HepG2 (cell line): ENCODE measurements around the gene CPEB3. TPM values are rescaled to one million over a fixed set of nuclear protein-coding genes. Genes with fewer than 3 reads are reported as not detected.

Source experiments
- IRX3 ChIP-seq: sonication (generic); formaldehyde crosslinking; IDR thresholded peaks from 2 replicates; pipeline ENCODE4 v1.8.1; 2023; ENCODE audit warnings: mild to moderate bottlenecking, low read depth, missing genetic modification reagents, borderline replicate concordance
- ISL2 ChIP-seq: sonication (generic); formaldehyde crosslinking; IDR thresholded peaks from 2 replicates; pipeline ENCODE4 v1.5.0; 2020; ENCODE audit warnings: missing genetic modification reagents
- MAZ ChIP-seq, 2 experiments: sonication (generic) in 1 of 2; formaldehyde crosslinking in 1 of 2; IDR thresholded peaks; 2 replicates each; pipeline versions ENCODE4 v1.5.0 to v1.6.1; 2012 to 2020; ENCODE audit warnings: low read depth in 2 of 2, mild to moderate bottlenecking in 2 of 2, borderline replicate concordance in 1 of 2, improper control_type of control experiment in 1 of 2, low read length in 1 of 2, missing genetic modification reagents in 1 of 2, moderate library complexity in 1 of 2
- MXD4 ChIP-seq: IDR thresholded peaks from 2 replicates; pipeline ENCODE4 v1.6.1; 2016; ENCODE audit warnings: mild to moderate bottlenecking, missing biosample characterization, missing genetic modification reagents
- PITX1 ChIP-seq: sonication (generic); formaldehyde crosslinking; IDR thresholded peaks from 2 replicates; pipeline ENCODE4 v1.5.1; 2020; ENCODE audit warnings: mild to moderate bottlenecking, missing genetic modification reagents
- RXRB ChIP-seq: IDR thresholded peaks from 2 replicates; pipeline ENCODE4 v1.6.1; 2016; ENCODE audit warnings: borderline replicate concordance, missing genetic modification reagents, missing compliant biosample characterization
- TEF ChIP-seq: sonication (generic); formaldehyde crosslinking; IDR thresholded peaks from 2 replicates; pipeline ENCODE4 v1.5.0; 2020; ENCODE audit warnings: missing genetic modification reagents
- ZBTB1 ChIP-seq: sonication (generic); formaldehyde crosslinking; IDR thresholded peaks from 2 replicates; pipeline ENCODE4 v1.4.0; 2020; ENCODE audit warnings: missing genetic modification reagents, borderline replicate concordance
- ZNF17 ChIP-seq: sonication (generic); formaldehyde crosslinking; IDR thresholded peaks from 2 replicates; pipeline ENCODE4 v1.5.0; 2020; ENCODE audit warnings: mild to moderate bottlenecking, missing genetic modification reagents
- ZNF274 ChIP-seq: sonication (generic); formaldehyde crosslinking; IDR thresholded peaks from 2 replicates; pipeline ENCODE4 v1.5.1; 2020; ENCODE audit warnings: mild to moderate bottlenecking, missing genetic modification reagents
- ZNF367 ChIP-seq: sonication (generic); formaldehyde crosslinking; IDR thresholded peaks from 2 replicates; pipeline ENCODE4 v1.4.0; 2020; ENCODE audit warnings: missing genetic modification reagents, borderline replicate concordance
- ZNF441 ChIP-seq: sonication (generic); formaldehyde crosslinking; IDR thresholded peaks from 2 replicates; pipeline ENCODE4 v1.7.0; 2021; ENCODE audit warnings: missing genetic modification reagents, borderline replicate concordance
- ZNF737 ChIP-seq: sonication (generic); formaldehyde crosslinking; IDR thresholded peaks from 2 replicates; pipeline ENCODE4 v1.5.0; 2020; ENCODE audit warnings: missing genetic modification reagents, mild to moderate bottlenecking, borderline replicate concordance
- ZUFSP ChIP-seq: sonication (generic); formaldehyde crosslinking; IDR thresholded peaks from 2 replicates; pipeline ENCODE4 v1.9.0; 2021; ENCODE audit warnings: missing genetic modification reagents, mild to moderate bottlenecking, borderline replicate concordance
- polyA plus RNA-seq, 8 experiments: library from polyadenylated mRNA; depleted of rRNA in 3 of 8; stranded (reverse) in 7 of 8; unstranded in 1 of 8; fragments of >200 nt; fragmentation: Illumina TruSeq in 4 of 8; extraction: Trizol in 4 of 8; gene quantifications; 2 replicates each; pipeline versions ENCODE4 v1.2.1 to v1.2.3, GENCODE V29; 2011 to 2016; ENCODE audit warnings: low read depth in 4 of 8, missing spikeins in 1 of 8, mixed read lengths in 1 of 8; ENCODE audit not compliant: insufficient read depth in 1 of 8
- total RNA-seq, 5 experiments: library from RNA; depleted of rRNA; stranded (reverse); fragments of >200 nt; fragmentation: Illumina TruSeq; extraction: Trizol; gene quantifications; 2 replicates each; pipeline ENCODE4 v1.2.3, GENCODE V29; 2016; ENCODE audit warnings: low read depth in 1 of 5
- TF ChIP-seq, protein P1 (sequence below): sonication (generic); formaldehyde crosslinking; IDR thresholded peaks from 2 replicates; pipeline ENCODE4 v1.5.0; 2020; ENCODE audit warnings: missing genetic modification reagents, mild to moderate bottlenecking, borderline replicate concordance
- TF ChIP-seq, protein P2 (sequence below): sonication (generic); formaldehyde crosslinking; IDR thresholded peaks from 2 replicates; pipeline ENCODE4 v1.9.0; 2021; ENCODE audit warnings: mild to moderate bottlenecking, missing genetic modification reagents

Gene CPEB3
- total and polyA plus RNA-seq, 2 of the 13 experiments (the other 11 are each of a cell fraction or from before 2014, with no cell fraction given) = 0.66 to 0.70 TPM

DNA sequence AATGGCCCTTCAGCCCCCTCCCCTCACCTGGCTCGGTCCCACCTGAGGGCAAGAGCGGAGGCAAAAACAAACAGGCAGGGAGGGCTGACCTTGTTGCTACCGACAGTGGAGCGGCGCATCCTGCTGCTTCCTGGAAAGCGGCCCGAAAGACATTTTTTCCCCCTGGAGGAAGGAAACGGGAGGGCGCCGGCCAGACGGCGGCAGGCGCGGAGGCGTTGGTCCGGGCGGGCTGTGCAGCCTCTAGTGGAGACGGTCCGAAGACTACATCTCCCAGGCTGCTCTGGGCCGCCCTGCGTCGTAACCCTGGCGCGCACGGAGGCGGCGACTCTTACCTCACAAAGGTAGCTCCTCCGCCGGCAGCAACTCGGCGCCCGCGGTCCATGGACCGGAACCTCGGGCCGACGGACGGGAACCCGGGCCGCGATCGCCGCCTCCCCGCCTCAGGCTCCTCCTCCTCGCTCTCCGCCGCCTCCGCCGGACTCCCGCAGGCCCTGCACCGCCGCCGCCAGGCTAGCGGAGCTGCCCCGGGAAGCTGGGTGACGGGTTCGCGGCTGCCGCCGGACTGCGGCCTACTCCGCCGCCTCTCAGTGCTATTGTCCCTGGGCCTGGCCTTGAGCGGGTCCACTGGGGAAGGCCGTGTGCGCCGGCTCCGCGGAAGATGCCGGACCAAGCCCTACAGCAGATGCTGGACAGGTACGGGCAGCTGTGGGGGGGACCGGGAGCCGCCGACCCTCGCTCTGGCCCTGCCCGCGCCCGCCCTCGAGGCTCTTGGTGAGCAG, at the start of gene CPEB3, which contains the start of gene MARCHF5 (continued):
- TF ChIP-seq ISL2 (CRISPR knock-in tag) (no peak), IRX3 (CRISPR knock-in tag) (peak; percentile 69), PITX1 (no peak), ZUFSP (no peak), RXRB (CRISPR knock-in tag) (peak; percentile 28; the same call in 1 of the 2 replicates), ZNF441 (peak; percentile 67; the same call in 1 of the 2 replicates), ZBTB1 (CRISPR knock-in tag) (no peak), ZNF367 (CRISPR knock-in tag) (no peak), ZNF274 (peak; percentile 15; the same call in 1 of the 2 replicates), MXD4 (CRISPR knock-in tag) (peak; percentile 38; the same call in 1 of the 2 replicates), ZNF17 (CRISPR knock-in tag) (no peak), MAZ (IDR thresholded peaks at IDR 0.05; ENCODE audit: borderline replicate concordance, low read depth, low read length) (no peak), MAZ (CRISPR knock-in tag; IDR thresholded peaks at IDR 0.05; ENCODE audit: low read depth) (peak; percentile 88), TEF (CRISPR knock-in tag) (0 out of 2 replicates have a peak, but pooled peaks have one; percentile 30), ZNF737 (CRISPR knock-in tag) (no peak)
- TF ChIP-seq, protein P1, sequence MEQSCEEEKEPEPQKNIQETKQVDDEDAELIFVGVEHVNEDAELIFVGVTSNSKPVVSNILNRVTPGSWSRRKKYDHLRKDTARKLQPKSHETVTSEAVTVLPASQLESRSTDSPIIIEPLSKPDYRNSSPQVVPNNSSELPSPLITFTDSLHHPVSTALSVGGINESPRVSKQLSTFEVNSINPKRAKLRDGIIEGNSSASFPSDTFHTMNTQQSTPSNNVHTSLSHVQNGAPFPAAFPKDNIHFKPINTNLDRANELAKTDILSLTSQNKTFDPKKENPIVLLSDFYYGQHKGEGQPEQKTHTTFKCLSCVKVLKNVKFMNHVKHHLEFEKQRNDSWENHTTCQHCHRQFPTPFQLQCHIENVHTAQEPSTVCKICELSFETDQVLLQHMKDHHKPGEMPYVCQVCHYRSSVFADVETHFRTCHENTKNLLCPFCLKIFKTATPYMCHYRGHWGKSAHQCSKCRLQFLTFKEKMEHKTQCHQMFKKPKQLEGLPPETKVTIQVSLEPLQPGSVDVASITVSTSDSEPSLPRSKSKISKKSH (CRISPR knock-in tag) = peak; percentile 21; the same call in 1 of the 2 replicates
- TF ChIP-seq, protein P2, sequence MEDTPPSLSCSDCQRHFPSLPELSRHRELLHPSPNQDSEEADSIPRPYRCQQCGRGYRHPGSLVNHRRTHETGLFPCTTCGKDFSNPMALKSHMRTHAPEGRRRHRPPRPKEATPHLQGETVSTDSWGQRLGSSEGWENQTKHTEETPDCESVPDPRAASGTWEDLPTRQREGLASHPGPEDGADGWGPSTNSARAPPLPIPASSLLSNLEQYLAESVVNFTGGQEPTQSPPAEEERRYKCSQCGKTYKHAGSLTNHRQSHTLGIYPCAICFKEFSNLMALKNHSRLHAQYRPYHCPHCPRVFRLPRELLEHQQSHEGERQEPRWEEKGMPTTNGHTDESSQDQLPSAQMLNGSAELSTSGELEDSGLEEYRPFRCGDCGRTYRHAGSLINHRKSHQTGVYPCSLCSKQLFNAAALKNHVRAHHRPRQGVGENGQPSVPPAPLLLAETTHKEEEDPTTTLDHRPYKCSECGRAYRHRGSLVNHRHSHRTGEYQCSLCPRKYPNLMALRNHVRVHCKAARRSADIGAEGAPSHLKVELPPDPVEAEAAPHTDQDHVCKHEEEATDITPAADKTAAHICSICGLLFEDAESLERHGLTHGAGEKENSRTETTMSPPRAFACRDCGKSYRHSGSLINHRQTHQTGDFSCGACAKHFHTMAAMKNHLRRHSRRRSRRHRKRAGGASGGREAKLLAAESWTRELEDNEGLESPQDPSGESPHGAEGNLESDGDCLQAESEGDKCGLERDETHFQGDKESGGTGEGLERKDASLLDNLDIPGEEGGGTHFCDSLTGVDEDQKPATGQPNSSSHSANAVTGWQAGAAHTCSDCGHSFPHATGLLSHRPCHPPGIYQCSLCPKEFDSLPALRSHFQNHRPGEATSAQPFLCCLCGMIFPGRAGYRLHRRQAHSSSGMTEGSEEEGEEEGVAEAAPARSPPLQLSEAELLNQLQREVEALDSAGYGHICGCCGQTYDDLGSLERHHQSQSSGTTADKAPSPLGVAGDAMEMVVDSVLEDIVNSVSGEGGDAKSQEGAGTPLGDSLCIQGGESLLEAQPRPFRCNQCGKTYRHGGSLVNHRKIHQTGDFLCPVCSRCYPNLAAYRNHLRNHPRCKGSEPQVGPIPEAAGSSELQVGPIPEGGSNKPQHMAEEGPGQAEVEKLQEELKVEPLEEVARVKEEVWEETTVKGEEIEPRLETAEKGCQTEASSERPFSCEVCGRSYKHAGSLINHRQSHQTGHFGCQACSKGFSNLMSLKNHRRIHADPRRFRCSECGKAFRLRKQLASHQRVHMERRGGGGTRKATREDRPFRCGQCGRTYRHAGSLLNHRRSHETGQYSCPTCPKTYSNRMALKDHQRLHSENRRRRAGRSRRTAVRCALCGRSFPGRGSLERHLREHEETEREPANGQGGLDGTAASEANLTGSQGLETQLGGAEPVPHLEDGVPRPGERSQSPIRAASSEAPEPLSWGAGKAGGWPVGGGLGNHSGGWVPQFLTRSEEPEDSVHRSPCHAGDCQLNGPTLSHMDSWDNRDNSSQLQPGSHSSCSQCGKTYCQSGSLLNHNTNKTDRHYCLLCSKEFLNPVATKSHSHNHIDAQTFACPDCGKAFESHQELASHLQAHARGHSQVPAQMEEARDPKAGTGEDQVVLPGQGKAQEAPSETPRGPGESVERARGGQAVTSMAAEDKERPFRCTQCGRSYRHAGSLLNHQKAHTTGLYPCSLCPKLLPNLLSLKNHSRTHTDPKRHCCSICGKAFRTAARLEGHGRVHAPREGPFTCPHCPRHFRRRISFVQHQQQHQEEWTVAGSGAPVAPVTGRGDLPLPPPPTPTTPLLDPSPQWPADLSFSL = no peak
